Mucosa of descending colon (tissue), 3 donors: Measurements from ENCODE around the gene CCL5. TPM values are rescaled to one million over a fixed set of nuclear protein-coding genes. Genes with fewer than 3 reads are reported as not detected.

Experiments
- ATAC-seq: fragments of 200-7000 bp; cut with Tn5 transposase; one replicate; pipeline ENCODE4 v1.9.1; 2020; ENCODE audit warnings: mild to moderate bottlenecking, moderate library complexity
- DNase-seq, 3 donors: peaks; one replicate each; pipeline ENCODE4 v3.0.0-alpha.2; 2020
- H3K36me3 ChIP-seq: fragments of 200-600 bp; one replicate; pipeline ENCODE4 v1.8.0; 2021; ENCODE audit warnings: low read depth, mild to moderate bottlenecking
- H3K4me1 ChIP-seq: fragments of 200-600 bp; one replicate; pipeline ENCODE4 v1.8.0; 2021; ENCODE audit warnings: low read depth, mild to moderate bottlenecking
- H3K4me3 ChIP-seq: fragments of 200-600 bp; one replicate; pipeline ENCODE4 v1.8.0; 2021; ENCODE audit warnings: mild to moderate bottlenecking
- H3K9me3 ChIP-seq: fragments of 200-600 bp; one replicate; pipeline ENCODE4 v1.8.0; 2021; ENCODE audit warnings: mild to moderate bottlenecking
- CTCF ChIP-seq: fragments of 200-600 bp; IDR thresholded peaks from one replicate; pipeline ENCODE4 v1.8.0; 2022; ENCODE audit warnings: antibody characterized with exemption, mild to moderate bottlenecking
- intact Hi-C, 2 donors: fragments of 100-400 bp; cut with DNase I in 1 of 2; cut with micrococcal nuclease in 1 of 2; formaldehyde crosslinking; loops; one replicate each; pipeline versions ENCODE4 v1.11.0 to v1.11.1; 2022; cut with DNase I, micrococcal nuclease
- total RNA-seq, 3 donors: library from RNA; stranded (reverse); fragmentation: NEBNext Ultra II Directional in 2 of 3; extraction: Animal tissue kit (Norgen Biotek cat#: 25700) in 2 of 3; gene quantifications; one replicate each; pipeline versions ENCODE4 v1.2.1 to v1.2.4, GENCODE V29; 2021 to 2023
- donor health status: DM: no; HTN: no; CAD: no; lungs with moderate emphysema.
- donor health status: DM: no; HTN: no; CAD: no.
- donor health status: DM: no; HTN: yes; CAD: no.

Gene CCL5
- total RNA-seq, 3 donors from 2014 or later: 8.4 to 20.6 (median 13.7) TPM

DNA sequence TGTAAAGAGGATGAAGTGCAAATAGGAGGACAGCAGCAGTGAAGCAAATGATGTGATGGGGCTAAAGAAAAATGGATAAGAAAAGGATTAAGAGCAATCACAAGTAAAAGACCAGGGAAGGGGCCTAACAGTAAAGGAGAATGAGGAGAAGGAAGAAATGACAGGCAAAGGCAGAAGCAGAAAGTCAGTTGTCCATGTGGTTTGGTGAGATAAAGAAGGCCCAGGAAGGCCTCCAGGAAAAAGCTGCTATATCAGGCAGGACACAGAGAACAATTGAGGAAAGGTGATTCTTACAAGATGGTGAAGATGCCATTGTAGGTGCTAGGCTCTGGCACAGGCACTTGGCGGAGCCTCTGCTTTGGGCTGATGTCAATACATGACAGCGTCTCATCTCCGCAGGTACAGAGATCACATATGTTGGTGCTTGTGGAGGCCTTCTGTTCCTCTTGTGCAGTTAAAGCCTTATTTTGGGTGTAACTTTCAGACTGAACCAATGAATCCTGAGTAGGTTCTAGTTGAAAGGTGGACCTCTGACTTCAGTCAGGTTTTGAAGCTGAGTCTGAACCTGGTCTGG is 32.3 kb upstream of the CCL5 start:
- TF ChIP-seq CTCF: no peak
- H3K4me1 ChIP-seq: no peaks in the 10 kb centered on the region
- H3K36me3 ChIP-seq: no peaks in the 10 kb centered on the region
- H3K4me3 ChIP-seq: no peak overlapping the region
- H3K9me3 ChIP-seq: no peaks in the 10 kb centered on the region
- intact Hi-C loops: no loop called here
- DNase-seq: no peak
- ATAC-seq: no peak

DNA sequence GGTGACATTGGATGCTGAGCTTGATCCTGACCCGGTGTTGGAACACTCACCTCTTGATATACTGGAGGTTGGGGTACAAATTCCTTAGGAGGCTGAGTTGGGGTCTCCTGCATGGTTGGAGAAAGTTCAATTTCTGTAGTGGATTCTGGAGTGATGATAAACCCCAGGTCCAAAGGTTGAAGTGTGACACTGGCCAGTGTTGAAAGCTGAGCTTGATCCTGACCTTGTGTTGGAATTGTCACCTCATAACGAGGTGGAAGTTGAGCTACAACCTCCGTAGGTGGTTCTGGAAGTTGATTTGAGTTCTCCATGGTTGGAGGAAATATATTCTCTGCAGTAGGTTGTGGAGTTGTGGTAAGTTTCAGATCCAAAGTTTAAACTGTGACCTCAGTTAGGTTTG is 29.2 kb upstream of the CCL5 start:
- Histone ChIP-seq H3K4me3 (no peak overlapping the region), H3K36me3 (no peaks in the 10 kb centered on the region), H3K4me1 (no peaks in the 10 kb centered on the region), H3K9me3 (no peaks in the 10 kb centered on the region)
- TF ChIP-seq CTCF: no peak
- DNase-seq (no peak), ATAC-seq (no peak)
- intact Hi-C loops: no loop called here

- Histone ChIP-seq H3K9me3 (no peaks in the 10 kb centered on the region), H3K4me1 (no peaks in the 10 kb centered on the region), H3K4me3 (no peak overlapping the region), H3K36me3 (no peaks in the 10 kb centered on the region)
- intact Hi-C loops: no loop called here
- no peak for TF ChIP-seq CTCF
- ATAC-seq: no peak
- no peak for DNase-seq
These were observed 27.5 kb upstream of the CCL5 start for GRCh38 chr17:35907691-35908090.

DNA sequence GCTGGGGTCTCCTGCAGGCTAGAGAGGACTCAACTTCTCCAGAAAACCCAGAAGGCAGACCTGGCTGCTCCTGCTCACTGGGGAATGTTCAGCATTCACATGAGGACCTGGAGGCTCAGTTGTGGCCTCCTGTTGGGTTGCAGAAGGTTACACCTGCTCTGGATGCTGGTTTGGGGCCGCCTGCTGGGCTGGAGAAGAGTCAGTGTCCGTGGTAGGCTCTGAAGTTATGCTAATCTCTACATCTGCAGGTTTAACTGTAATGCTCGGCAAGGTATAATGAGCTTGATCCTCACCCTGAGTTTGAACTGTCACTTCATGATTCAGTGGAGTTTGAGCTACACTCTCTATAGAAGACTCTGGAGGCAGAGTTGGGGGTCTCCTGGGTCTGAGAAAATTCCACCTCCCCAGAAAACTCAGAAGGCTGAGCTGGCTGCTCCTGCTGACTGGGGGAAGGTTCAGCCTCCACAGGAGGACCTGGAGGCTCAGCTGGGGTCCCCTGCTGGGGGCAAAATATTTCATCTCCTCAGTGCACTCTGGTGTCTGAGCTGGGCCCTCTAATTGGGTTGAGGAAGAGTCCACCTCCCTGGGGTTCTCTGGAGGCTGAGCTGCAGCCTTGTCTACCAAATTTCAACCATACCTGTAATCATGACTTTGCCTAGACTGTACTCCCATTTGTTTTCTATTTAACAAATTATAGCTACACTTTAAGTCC is 26.9 kb upstream of the CCL5 start:
- Histone ChIP-seq H3K4me1 (no peaks in the 10 kb centered on the region), H3K9me3 (no peaks in the 10 kb centered on the region), H3K36me3 (no peaks in the 10 kb centered on the region), H3K4me3 (no peak overlapping the region)
- intact Hi-C loops: no loop called here
- ATAC-seq (no peak), DNase-seq (no peak)
- no peak for TF ChIP-seq CTCF

DNA sequence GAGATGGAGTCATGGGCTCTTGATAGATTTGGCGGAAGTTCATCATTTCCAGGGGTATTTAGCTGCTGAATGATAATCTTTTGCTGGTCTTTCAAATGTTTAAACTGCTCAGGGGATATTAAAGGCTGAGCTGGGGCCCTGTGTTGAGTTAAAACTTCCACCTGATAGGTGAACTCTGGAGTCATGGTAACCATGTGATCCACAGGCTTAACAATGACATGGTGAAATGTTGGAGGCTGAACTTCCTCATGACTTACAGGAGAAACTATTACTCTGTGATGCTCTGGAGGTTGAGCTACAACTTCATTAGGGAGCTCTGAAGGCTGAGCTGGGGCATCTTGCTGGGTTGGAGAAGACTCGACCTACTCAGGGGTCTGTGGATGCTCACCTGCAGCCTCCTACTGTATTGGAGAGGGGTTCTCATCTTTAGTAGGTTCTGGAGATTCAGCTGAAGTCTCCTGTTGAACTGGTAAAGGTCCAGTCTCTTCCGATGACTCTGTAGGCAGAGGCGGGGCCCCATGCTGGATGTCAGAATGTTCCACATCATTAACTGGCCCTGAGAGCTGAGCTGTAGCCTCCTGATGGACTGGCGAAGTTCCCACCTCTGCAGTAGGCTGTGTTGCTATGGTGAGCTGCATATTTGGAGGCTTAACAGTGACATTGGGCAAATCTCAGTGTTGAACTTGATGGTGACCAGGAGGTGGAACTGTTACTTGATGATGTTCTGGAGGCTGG is 26.2 kb upstream of the CCL5 start:
- ATAC-seq (no peak), DNase-seq (no peak)
- intact Hi-C loops: no loop called here
- no peak overlapping the region for H3K4me3 ChIP-seq
- H3K36me3 ChIP-seq: no peaks in the 10 kb centered on the region
- no peaks in the 10 kb centered on the region for H3K9me3 ChIP-seq
- H3K4me1 ChIP-seq: no peaks in the 10 kb centered on the region
- no peak for TF ChIP-seq CTCF
